WTC11 (cell line): Measurements from ENCODE around the gene PIKFYVE.

Experiments
- FOXP4 ChIP-seq: sonication (generic); formaldehyde crosslinking; IDR thresholded peaks from 2 replicates; pipeline ENCODE4 v1.8.0; 2022; ENCODE audit warnings: mild to moderate bottlenecking, missing genetic modification reagents
- USF2 ChIP-seq: sonication (generic); formaldehyde crosslinking; IDR thresholded peaks from 2 replicates; pipeline ENCODE4 v1.8.1; 2023; ENCODE audit warnings: mild to moderate bottlenecking, missing genetic modification reagents, moderate library complexity
- TF ChIP-seq, protein P1 (sequence below): fragments of 200-600 bp; IDR thresholded peaks from 2 replicates; pipeline ENCODE4 v1.8.0; 2022; ENCODE audit warnings: antibody characterized with exemption
- TF ChIP-seq, protein P2 (sequence below): sonication (generic); formaldehyde crosslinking; IDR thresholded peaks from 2 replicates; pipeline ENCODE4 v1.8.1; 2023; ENCODE audit warnings: mild to moderate bottlenecking, missing genetic modification reagents, borderline replicate concordance

GRCh38 chr2:208407667-208408066 lies 141.6 kb downstream of the PIKFYVE start:
- TF ChIP-seq, protein P1, sequence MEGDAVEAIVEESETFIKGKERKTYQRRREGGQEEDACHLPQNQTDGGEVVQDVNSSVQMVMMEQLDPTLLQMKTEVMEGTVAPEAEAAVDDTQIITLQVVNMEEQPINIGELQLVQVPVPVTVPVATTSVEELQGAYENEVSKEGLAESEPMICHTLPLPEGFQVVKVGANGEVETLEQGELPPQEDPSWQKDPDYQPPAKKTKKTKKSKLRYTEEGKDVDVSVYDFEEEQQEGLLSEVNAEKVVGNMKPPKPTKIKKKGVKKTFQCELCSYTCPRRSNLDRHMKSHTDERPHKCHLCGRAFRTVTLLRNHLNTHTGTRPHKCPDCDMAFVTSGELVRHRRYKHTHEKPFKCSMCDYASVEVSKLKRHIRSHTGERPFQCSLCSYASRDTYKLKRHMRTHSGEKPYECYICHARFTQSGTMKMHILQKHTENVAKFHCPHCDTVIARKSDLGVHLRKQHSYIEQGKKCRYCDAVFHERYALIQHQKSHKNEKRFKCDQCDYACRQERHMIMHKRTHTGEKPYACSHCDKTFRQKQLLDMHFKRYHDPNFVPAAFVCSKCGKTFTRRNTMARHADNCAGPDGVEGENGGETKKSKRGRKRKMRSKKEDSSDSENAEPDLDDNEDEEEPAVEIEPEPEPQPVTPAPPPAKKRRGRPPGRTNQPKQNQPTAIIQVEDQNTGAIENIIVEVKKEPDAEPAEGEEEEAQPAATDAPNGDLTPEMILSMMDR: peak; percentile 33; the same call in 1 of the 2 replicates
- TF ChIP-seq, protein P2, sequence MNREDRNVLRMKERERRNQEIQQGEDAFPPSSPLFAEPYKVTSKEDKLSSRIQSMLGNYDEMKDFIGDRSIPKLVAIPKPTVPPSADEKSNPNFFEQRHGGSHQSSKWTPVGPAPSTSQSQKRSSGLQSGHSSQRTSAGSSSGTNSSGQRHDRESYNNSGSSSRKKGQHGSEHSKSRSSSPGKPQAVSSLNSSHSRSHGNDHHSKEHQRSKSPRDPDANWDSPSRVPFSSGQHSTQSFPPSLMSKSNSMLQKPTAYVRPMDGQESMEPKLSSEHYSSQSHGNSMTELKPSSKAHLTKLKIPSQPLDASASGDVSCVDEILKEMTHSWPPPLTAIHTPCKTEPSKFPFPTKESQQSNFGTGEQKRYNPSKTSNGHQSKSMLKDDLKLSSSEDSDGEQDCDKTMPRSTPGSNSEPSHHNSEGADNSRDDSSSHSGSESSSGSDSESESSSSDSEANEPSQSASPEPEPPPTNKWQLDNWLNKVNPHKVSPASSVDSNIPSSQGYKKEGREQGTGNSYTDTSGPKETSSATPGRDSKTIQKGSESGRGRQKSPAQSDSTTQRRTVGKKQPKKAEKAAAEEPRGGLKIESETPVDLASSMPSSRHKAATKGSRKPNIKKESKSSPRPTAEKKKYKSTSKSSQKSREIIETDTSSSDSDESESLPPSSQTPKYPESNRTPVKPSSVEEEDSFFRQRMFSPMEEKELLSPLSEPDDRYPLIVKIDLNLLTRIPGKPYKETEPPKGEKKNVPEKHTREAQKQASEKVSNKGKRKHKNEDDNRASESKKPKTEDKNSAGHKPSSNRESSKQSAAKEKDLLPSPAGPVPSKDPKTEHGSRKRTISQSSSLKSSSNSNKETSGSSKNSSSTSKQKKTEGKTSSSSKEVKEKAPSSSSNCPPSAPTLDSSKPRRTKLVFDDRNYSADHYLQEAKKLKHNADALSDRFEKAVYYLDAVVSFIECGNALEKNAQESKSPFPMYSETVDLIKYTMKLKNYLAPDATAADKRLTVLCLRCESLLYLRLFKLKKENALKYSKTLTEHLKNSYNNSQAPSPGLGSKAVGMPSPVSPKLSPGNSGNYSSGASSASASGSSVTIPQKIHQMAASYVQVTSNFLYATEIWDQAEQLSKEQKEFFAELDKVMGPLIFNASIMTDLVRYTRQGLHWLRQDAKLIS (CRISPR knock-in tag): no peak
- TF ChIP-seq FOXP4 (no peak), USF2 (CRISPR knock-in tag) (no peak)
